HG03571 (cell line): ENCODE results near the gene COPS4.
"Not testable (repeated sequence)": the region's sequence is repeated elsewhere in the genome, so short reads cannot be mapped to it uniquely, and the experiment has no call there.

Source experiments
- ATAC-seq: cut with Tn5 transposase; IDR thresholded peaks from one replicate; pipeline ENCODE4 v1.9.1; 2021; ENCODE audit not compliant: unreplicated experiment

COPS4 gene

GRCh38 chr4:83023599-83023998 is 11.4 kb upstream of the COPS4 start:
- not testable (repeated sequence) for ATAC-seq

GRCh38 chr4:83024233-83024632 is 10.8 kb upstream of the COPS4 start:
- ATAC-seq, result no peak

- ATAC-seq, result no peak
Measured at GRCh38 chr4:83025563-83025962, 9.4 kb upstream of the COPS4 start.

DNA sequence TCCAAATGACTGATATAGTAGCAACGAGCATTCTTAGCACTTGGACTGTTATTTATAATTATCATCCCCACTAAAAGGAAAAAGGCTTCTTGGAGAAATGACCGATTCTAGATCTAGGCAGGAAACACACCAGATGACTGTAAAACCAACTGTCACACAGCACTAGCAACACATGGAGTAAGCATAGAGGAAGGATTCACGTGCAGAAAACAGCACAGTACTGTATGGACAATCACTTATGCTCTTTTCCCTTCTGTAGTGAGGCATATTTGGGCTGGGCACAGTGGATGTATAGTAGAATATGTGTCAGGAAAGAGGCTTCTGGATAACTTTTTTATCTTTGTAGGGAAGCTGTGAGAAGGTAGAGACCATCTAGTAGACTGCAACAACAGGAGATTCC is 6.0 kb upstream of the COPS4 start:
- no peak for ATAC-seq

- ATAC-seq, result no peak
Measured at GRCh38 chr4:83029688-83030087, 5.3 kb upstream of the COPS4 start.

- ATAC-seq, result no peak
Measured at GRCh38 chr4:83036991-83037665, 2.1 kb downstream of the COPS4 start.

GRCh38 chr4:83040269-83040668 is 5.3 kb downstream of the COPS4 start:
- ATAC-seq, result no peak

DNA sequence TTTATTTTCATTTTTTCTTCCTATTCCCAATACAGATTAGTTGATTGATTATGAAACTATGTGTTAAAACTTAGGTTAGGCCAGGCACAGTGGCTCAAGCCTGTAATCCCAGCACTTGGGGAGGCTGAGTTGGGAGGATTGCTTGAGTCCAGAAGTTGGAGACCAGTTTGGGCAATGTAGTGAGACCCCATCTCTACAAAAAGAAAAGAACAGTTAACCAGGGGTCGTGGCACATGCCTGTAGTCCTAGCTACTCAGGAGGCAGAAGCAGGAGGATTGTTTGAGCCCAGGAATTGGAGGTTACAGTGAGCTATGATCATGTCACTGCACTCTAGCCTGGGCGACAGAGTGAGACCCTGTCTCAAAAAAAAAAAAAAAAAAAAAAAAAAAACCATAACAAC is 8.2 kb downstream of the COPS4 start:
- ATAC-seq, result not testable (repeated sequence)

DNA sequence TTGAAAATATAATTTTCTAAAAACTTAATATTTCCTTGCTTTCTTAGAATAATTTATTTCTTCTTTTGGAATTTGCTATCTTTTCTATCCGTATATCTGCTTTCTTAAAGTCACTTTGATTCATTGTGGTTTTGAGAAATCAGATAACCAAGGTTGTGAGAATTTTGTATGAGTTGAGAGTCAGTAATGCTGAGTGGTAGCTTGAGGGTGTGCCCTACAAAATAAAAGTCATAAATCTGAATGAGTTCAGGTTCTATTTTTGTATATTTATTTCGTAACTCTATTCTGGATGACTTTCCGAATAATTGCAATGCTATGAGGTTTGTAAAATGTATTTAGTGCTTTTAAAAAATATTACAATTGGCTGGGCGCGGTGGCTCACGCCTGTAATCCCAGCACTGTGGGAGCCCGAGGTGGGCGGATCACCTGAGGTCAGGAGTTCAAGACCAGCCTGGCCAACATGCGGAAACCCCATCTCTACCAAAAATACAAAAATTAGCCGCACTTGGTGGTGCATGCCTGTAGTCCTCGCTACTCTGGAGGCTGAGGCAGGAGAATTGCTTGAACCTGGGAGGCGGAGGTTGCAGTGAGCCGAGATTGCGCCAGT is 8.9 kb downstream of the COPS4 start:
- no peak for ATAC-seq

GRCh38 chr4:83046693-83047473 is 11.9 kb downstream of the COPS4 start:
- no peak for ATAC-seq

DNA sequence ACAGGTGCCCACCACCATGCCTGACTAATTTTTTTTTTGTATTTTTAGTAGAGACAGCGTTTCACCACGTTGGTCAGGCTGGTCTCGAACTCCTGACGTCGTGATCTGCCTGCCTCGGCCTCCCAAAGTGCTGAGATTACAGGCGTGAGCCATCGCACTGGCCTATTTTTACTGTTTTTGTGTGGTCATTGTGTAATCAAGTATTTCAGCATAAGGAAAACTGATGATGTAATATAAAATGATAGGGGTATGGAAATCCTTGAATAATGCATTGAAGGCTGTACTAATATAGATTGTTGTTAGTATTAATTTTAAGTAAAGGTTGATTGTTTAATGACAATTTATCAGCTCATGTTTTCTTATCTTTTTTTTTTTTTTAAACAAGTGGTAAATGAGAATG is 13.8 kb downstream of the COPS4 start:
- ATAC-seq, result not testable (repeated sequence)

DNA sequence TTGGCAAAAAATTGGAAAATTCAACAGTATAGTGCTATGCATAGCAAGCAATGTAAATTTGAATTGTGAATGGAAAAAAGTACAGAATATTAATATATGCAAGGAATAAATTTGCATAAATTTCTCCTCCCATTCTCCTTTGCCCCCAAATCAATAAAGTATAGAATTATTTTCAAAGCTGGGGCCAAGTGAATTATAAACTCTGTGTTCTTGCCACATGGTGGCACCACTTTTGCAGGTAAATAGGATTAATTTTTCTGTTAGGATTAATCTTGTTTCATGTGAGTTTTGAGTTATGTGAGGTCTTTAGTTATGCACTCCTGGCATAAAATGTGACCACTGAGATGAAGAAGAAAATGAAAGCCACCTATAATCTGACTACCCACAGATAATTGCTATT is 19.9 kb downstream of the COPS4 start:
- ATAC-seq, result no peak

DNA sequence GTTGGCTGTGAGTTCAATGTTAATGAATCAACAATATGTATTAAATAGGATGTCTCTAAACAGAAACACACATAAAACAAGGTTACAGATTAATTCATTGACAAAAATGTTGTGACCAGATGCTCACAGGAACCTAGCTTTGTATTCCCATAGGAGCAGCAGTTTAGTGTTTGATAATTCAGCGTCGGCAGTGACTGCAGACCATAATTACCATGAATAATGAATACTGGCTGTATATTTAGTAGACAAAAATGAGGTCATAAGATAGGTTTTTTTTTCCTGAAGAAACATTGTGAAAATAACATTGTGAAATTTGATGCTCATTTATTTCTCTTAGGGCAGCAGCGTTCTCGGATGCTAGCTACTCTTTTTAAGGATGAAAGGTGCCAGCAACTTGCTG is 27.8 kb downstream of the COPS4 start:
- ATAC-seq, result no peak

DNA sequence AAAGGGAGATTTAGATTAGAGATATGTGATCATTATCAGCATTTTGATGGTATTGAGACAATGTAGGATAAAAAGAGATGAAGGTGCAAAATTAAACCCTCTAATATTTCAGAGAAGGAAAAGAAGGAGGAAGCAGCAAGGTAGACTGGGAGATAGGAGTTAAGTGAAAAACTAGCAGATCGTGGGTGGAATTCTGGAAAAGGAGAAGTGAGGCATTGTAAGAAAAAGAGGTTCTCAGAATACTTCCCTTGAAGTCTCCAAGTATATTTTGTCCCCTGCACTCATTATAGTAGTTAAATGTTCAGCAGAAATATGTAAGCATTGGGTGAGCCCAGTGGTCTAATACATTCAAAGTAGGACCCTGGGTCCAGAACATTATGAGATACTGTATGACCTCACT is 30.3 kb downstream of the COPS4 start:
- ATAC-seq, result no peak

- no peak for ATAC-seq
Measured at GRCh38 chr4:83067058-83067639, 32.2 kb downstream of the COPS4 start.

GRCh38 chr4:83071116-83071515 is 36.1 kb downstream of the COPS4 start:
- ATAC-seq, result no peak

- ATAC-seq, result peak; percentile 67
Measured at GRCh38 chr4:83074086-83074704, 39.2 kb downstream of the COPS4 start.

DNA sequence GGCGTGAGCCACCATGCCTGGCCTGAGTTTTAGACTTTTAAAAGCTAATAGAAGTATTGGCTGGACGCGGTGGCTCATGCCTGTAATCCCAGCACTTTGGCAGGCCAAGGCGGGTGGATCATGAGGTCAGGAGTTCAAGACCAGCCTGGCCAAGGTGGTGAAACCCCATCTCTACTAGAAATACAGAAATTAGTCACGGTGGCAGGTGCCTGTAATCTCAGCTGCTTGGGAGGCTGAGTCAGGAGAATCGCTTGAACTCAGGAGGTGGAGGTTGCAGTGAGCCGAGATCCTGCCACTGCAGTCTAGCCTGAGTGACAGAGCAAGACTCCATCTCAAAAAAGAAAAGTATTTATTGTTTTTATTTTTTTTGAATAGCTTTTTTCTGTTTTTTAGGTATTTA is 39.8 kb downstream of the COPS4 start:
- ATAC-seq, result not testable (repeated sequence)

- no peak for ATAC-seq
Measured at GRCh38 chr4:83075311-83076095, 40.5 kb downstream of the COPS4 start.

- no peak for ATAC-seq
Measured at GRCh38 chr4:83080561-83080960, 45.6 kb downstream of the COPS4 start.

GRCh38 chr4:83082777-83083176 is 47.8 kb downstream of the COPS4 start:
- ATAC-seq, result no peak
